Activated CD4-positive, alpha-beta T cell treated with anti-CD3 and anti-CD28 coated beads for 1 hour (primary cell): ENCODE results near the gene KCNK10.

Experiments
- DNase-seq: peaks from one replicate; pipeline ENCODE4 v3.0.0-alpha.2; 2020

KCNK10 gene

GRCh38 chr14:88323086-88323522, at the start of gene KCNK10:
TSS of gene KCNK10 (minus strand) at chr14:88323269. CDS start at chr14:88322798, 471 bp downstream.
- DNase-seq: no peak

- no peak for DNase-seq
These were observed 46.4 kb upstream of the KCNK10 start for GRCh38 chr14:88369496-88369895.

GRCh38 chr14:88364710-88365413, 41.8 kb upstream of the KCNK10 start:
- DNase-seq: no peak

- no peak for DNase-seq
These were observed 40.6 kb upstream of the KCNK10 start for GRCh38 chr14:88363644-88364043.

- DNase-seq: no peak
These were observed 36.4 kb upstream of the KCNK10 start for GRCh38 chr14:88359500-88359899.

GRCh38 chr14:88354358-88354757, 31.3 kb upstream of the KCNK10 start:
- no peak for DNase-seq

GRCh38 chr14:88352698-88353097, 29.6 kb upstream of the KCNK10 start:
- no peak for DNase-seq

- DNase-seq: no peak
These were observed 29.1 kb upstream of the KCNK10 start for GRCh38 chr14:88351966-88352691.

GRCh38 chr14:88348546-88348945, 25.5 kb upstream of the KCNK10 start:
- no peak for DNase-seq

GRCh38 chr14:88346048-88346639, 23.1 kb upstream of the KCNK10 start:
- no peak for DNase-seq

GRCh38 chr14:88342980-88343379, 19.9 kb upstream of the KCNK10 start:
- no peak for DNase-seq

GRCh38 chr14:88340357-88340756, 17.3 kb upstream of the KCNK10 start:
- DNase-seq: no peak

GRCh38 chr14:88333036-88333435, 10.0 kb upstream of the KCNK10 start:
- no peak for DNase-seq

- no peak for DNase-seq
These were observed 4.4 kb upstream of the KCNK10 start for GRCh38 chr14:88327497-88327896.

GRCh38 chr14:88326352-88327103, 3.5 kb upstream of the KCNK10 start:
- DNase-seq: no peak

GRCh38 chr14:88325883-88326282, 2.8 kb upstream of the KCNK10 start:
- no peak for DNase-seq

GRCh38 chr14:88324930-88325329, 1.9 kb upstream of the KCNK10 start:
- DNase-seq: no peak

- no peak for DNase-seq
These were observed 1.4 kb upstream of the KCNK10 start for GRCh38 chr14:88324491-88324890.

GRCh38 chr14:88323523-88324199, 592 bp upstream of the KCNK10 start:
- DNase-seq: no peak

- no peak for DNase-seq
These were observed 474 bp downstream of the KCNK10 start for GRCh38 chr14:88322504-88323085.

- DNase-seq: no peak
These were observed 1.2 kb downstream of the KCNK10 start for GRCh38 chr14:88321692-88322503.
